ENCODE data around the gene EML4.

DNA sequence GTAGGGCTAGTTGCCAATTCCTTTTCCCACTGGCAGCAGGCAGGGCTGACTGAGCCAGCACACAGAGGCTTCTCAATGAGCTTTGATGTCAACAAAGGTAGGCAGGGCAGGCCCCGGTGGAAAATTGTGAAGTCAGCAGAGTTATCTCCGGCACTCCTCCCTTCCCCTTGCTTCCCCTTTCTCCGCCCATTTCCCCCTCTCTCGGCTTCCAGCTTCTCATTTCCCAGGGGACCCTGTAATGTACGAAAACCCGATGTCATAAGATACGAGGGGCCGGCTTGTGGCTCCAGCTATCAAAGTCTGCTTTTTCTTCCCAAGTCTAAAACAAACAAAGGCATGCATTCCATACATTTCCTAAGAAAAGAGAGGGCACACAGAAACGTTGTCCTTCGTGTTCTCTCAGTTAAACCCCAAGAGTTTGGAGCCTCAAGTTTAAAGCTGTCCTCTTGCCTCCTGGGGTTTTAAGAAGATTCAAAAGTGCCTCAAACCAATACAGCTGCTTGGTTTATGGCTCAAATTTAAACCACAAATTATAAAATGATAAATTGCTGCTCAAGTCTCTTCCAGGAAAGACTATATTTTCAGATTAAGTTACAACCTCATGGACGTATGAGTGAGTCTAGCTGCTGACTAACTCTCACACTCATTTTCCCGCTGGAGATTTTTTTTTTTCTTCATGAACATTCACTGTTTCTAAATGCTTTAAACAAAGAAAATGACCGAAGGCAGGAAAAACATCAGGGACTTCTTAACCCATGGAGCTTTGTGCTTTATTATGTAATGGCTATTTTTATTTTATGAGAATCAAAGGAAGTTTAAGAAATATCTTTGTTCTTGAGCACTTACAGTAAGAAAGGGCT is 27.2 kb upstream of the EML4 start:
- no peak for TF ChIP-seq GATA2 (IDR thresholded peaks at IDR 0.05; ENCODE audit: low read depth, low read length)
- TF ChIP-seq GATA3 (IDR thresholded peaks at IDR 0.05; ENCODE audit: low read depth, low read length): no peak

All from SH-SY5Y (cell line).